ENCODE measurements around the gene DTX3. TPM values are rescaled to one million over a fixed set of nuclear protein-coding genes. Genes with fewer than 3 reads are reported as not detected.

Gene DTX3
- total and polyA plus RNA-seq, 2 of the 13 experiments (the other 11 are each of a cell fraction or from before 2014, with no cell fraction given), result 9.0 to 27.2 TPM

- TF ChIP-seq, protein P1, sequence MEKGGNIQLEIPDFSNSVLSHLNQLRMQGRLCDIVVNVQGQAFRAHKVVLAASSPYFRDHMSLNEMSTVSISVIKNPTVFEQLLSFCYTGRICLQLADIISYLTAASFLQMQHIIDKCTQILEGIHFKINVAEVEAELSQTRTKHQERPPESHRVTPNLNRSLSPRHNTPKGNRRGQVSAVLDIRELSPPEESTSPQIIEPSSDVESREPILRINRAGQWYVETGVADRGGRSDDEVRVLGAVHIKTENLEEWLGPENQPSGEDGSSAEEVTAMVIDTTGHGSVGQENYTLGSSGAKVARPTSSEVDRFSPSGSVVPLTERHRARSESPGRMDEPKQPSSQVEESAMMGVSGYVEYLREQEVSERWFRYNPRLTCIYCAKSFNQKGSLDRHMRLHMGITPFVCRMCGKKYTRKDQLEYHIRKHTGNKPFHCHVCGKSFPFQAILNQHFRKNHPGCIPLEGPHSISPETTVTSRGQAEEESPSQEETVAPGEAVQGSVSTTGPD (CRISPR knock-in tag; IDR thresholded peaks at IDR 0.05), result no peak
- no peak for TF ChIP-seq ZNF678 (CRISPR knock-in tag; IDR thresholded peaks at IDR 0.05)
- 0 out of 2 replicates have a peak, but pooled peaks have one; percentile 52 for TF ChIP-seq ZNF792 (CRISPR knock-in tag; IDR thresholded peaks at IDR 0.05)
- peak; percentile 63; the same call in 1 of the 2 replicates for TF ChIP-seq TAF1 (CRISPR knock-in tag; IDR thresholded peaks at IDR 0.05)
- TF ChIP-seq ZNF773 (CRISPR knock-in tag; IDR thresholded peaks at IDR 0.05; ENCODE audit: borderline replicate concordance), result peak; percentile 72; the same call in 1 of the 2 replicates
- no peak for TF ChIP-seq RORA (CRISPR knock-in tag; IDR thresholded peaks at IDR 0.05)
- peak; percentile 22; the same call in 1 of the 2 replicates for TF ChIP-seq CTCF (CRISPR knock-in tag; IDR thresholded peaks at IDR 0.05)
- TF ChIP-seq, protein P2, sequence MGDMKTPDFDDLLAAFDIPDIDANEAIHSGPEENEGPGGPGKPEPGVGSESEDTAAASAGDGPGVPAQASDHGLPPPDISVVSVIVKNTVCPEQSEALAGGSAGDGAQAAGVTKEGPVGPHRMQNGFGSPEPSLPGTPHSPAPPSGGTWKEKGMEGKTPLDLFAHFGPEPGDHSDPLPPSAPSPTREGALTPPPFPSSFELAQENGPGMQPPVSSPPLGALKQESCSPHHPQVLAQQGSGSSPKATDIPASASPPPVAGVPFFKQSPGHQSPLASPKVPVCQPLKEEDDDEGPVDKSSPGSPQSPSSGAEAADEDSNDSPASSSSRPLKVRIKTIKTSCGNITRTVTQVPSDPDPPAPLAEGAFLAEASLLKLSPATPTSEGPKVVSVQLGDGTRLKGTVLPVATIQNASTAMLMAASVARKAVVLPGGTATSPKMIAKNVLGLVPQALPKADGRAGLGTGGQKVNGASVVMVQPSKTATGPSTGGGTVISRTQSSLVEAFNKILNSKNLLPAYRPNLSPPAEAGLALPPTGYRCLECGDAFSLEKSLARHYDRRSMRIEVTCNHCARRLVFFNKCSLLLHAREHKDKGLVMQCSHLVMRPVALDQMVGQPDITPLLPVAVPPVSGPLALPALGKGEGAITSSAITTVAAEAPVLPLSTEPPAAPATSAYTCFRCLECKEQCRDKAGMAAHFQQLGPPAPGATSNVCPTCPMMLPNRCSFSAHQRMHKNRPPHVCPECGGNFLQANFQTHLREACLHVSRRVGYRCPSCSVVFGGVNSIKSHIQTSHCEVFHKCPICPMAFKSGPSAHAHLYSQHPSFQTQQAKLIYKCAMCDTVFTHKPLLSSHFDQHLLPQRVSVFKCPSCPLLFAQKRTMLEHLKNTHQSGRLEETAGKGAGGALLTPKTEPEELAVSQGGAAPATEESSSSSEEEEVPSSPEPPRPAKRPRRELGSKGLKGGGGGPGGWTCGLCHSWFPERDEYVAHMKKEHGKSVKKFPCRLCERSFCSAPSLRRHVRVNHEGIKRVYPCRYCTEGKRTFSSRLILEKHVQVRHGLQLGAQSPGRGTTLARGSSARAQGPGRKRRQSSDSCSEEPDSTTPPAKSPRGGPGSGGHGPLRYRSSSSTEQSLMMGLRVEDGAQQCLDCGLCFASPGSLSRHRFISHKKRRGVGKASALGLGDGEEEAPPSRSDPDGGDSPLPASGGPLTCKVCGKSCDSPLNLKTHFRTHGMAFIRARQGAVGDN (CRISPR knock-in tag; IDR thresholded peaks at IDR 0.05), result peak; percentile 75
- TF ChIP-seq HNRNPK (IDR thresholded peaks at IDR 0.05; ENCODE audit: low read depth, low read length, poor library complexity, severe bottlenecking), result peak; percentile 99
- TF ChIP-seq, protein P3, sequence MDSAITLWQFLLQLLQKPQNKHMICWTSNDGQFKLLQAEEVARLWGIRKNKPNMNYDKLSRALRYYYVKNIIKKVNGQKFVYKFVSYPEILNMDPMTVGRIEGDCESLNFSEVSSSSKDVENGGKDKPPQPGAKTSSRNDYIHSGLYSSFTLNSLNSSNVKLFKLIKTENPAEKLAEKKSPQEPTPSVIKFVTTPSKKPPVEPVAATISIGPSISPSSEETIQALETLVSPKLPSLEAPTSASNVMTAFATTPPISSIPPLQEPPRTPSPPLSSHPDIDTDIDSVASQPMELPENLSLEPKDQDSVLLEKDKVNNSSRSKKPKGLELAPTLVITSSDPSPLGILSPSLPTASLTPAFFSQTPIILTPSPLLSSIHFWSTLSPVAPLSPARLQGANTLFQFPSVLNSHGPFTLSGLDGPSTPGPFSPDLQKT (CRISPR knock-in tag; IDR thresholded peaks at IDR 0.05; ENCODE audit: borderline replicate concordance), result no peak
- TF ChIP-seq ZNF446 (CRISPR knock-in tag; IDR thresholded peaks at IDR 0.05), result peak; percentile 73; the same call in 1 of the 2 replicates
- TF ChIP-seq ZNF609 (CRISPR knock-in tag; IDR thresholded peaks at IDR 0.05; ENCODE audit: borderline replicate concordance), result peak; percentile 15; the same call in 1 of the 2 replicates
- TF ChIP-seq ZNF264 (CRISPR knock-in tag; IDR thresholded peaks at IDR 0.05), result 0 out of 2 replicates have a peak, but pooled peaks have one; percentile 30
- no peak for TF ChIP-seq GFI1 (CRISPR knock-in tag; IDR thresholded peaks at IDR 0.05; ENCODE audit: borderline replicate concordance)
Observed at GRCh38 chr12:57611108-57611826, 6.6 kb downstream of the DTX3 start, which contains the start of gene ARHGEF25 (continued).

Measured in HepG2 (cell line).